ENCODE results near the gene TSPO. TPM values are rescaled to one million over a fixed set of nuclear protein-coding genes. Genes with fewer than 3 reads are reported as not detected.

Gene TSPO
- total and polyA plus RNA-seq, 9 of the 15 experiments (the other 6 are each of a cell fraction or from before 2014, with no cell fraction given): 4.9 to 126 (median 25.3) TPM

DNA sequence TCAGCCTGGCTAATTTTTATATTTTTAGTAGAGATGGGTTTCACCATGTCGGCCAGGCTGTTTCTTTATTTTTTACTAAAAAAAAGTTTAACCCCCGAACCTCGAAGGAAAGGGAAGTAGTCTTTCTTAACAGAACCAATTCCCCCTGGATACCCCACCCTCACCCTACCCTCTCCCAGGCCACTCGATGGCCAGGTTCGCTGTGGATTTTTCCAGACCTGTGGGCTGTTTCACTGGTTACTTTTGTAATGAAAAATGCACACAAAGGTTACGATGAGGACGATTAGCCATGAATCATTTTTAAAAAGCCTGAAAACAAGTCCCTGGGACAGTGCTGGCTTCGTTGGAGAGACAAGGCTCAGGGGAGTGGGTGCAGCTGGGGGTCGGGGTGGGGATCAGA, 2.5 kb downstream of the TSPO start:
- no peak for DNase-seq (ENCODE audit: extremely low read depth in 1 of 4, low spot score in 3 of 4)
- ChIA-PET POLR2A (interaction anchor here (0.7 kb wide), 1 partner anchor 412 kb away, joined by 3 read pairs; no protein-coding TSS in a partner anchor), CTCF (ENCODE audit: low intra/inter-chr PET ratio) (no interaction called here)
- no peak for TF ChIP-seq PRPF4 (IDR thresholded peaks at IDR 0.05; ENCODE audit: insufficient read depth, low read depth, low read length, poor library complexity, severe bottlenecking)
- no peak for TF ChIP-seq NR3C1 (CRISPR knock-in tag; IDR thresholded peaks at IDR 0.05)
- Histone ChIP-seq H4K20me1 (replicated peaks; ENCODE audit: control insufficient read depth, insufficient read depth, low read length) (0 out of 2 replicates have a peak, but pooled peaks cover 3% of the 10 kb centered on the region), H3K36me3 (ENCODE audit: control insufficient read depth, insufficient read depth, low read length) (no peaks in the 10 kb centered on the region), H3K79me2 (ENCODE audit: control insufficient read depth, insufficient read depth, low read length) (peaks cover 31% of the 10 kb centered on the region), H3K9me1 (ENCODE audit: control insufficient read depth, insufficient read depth, low read length) (no peaks in the 10 kb centered on the region), H3K9ac (ENCODE audit: insufficient read depth in 1 of 2, low read depth in 2 of 2, low read length in 2 of 2) (no peak overlapping the region), H3K9me3 (replicated peaks; ENCODE audit: control insufficient read depth, insufficient read depth, low read depth, low read length) (no peaks in the 10 kb centered on the region), H3K4me1 (replicated peaks in 1 of 2; ENCODE audit: control insufficient read depth in 2 of 2, insufficient read depth in 2 of 2, low read length in 2 of 2) (peaks cover 0 to 44% of the 10 kb centered on the region in 2 experiments; a peak in 3 of 5 replicates), H3K27ac (ENCODE audit: extremely low read depth, low read depth, low read length) (no peak overlapping the region), H2AFZ (ENCODE audit: low read depth, low read length) (no peak overlapping the region), H3K4me2 (ENCODE audit: insufficient read depth, low read length) (no peak overlapping the region), H3K27me3 (ENCODE audit: control insufficient read depth in 2 of 2, insufficient read depth in 2 of 2, low read length in 2 of 2) (no peaks in the 10 kb centered on the region), H3K4me3 (no peak overlapping the region)
- 71% methylated on average over 9 of the region's 9 CpGs for WGBS (ENCODE audit: insufficient coverage, low coverage, missing lambda C conversion rate)
- BruUV-seq (replicated peaks): no TSS peak
- in situ Hi-C loops (cut with MboI): no loop called here
- intact Hi-C loops (cut with micrococcal nuclease): no loop called here
- no peak for FAIRE-seq
- no peak for ATAC-seq

DNA sequence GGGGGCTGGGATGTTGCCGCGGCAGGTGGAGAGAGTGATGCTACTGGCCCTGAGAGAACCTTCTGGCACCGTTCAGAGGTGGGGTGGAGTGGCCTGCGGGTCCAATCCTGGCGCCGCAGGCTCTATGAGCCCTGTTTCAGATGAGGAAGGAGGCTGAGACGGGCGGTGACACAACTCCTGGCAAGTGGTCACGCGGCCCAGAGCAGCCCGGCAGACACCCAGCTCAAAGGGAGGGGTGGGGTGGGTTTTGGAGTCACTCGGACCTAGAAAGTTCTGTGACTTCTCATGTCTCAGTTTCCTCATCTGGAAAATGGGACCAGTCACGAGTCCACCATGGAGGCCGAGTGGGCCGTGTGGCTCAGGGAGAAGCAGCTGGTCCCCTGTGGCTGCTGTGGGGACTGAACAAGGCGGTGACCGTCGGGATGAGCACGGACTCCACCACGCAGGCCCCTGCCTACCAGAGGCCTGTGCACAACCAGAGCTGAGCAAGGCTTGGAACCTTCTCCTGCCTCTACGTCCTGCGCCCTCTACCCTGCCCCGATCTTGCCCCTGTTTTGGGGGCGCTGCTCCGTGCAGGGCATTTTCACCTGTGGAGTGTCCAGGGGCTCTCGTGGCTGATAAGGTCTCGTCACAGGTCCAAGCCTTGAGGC, 3.7 kb downstream of the TSPO start:
- Histone ChIP-seq H4K20me1 (replicated peaks; ENCODE audit: control insufficient read depth, insufficient read depth, low read length) (0 out of 2 replicates have a peak, but pooled peaks cover 3% of the 10 kb centered on the region), H3K9me3 (replicated peaks; ENCODE audit: control insufficient read depth, insufficient read depth, low read depth, low read length) (no peaks in the 10 kb centered on the region), H3K4me2 (ENCODE audit: insufficient read depth, low read length) (no peak overlapping the region), H3K79me2 (ENCODE audit: control insufficient read depth, insufficient read depth, low read length) (peaks cover 31% of the 10 kb centered on the region), H3K9me1 (ENCODE audit: control insufficient read depth, insufficient read depth, low read length) (no peaks in the 10 kb centered on the region), H3K4me1 (replicated peaks in 1 of 2; ENCODE audit: control insufficient read depth in 2 of 2, insufficient read depth in 2 of 2, low read length in 2 of 2) (peaks cover 0 to 54% of the 10 kb centered on the region in 2 experiments; a peak in 3 of 5 replicates), H3K9ac (ENCODE audit: insufficient read depth in 1 of 2, low read depth in 2 of 2, low read length in 2 of 2) (peak overlapping the region in 1 of 2 experiments; percentile 9; a peak in 1 of 4 replicates), H3K4me3 (no peak overlapping the region), H3K36me3 (ENCODE audit: control insufficient read depth, insufficient read depth, low read length) (no peaks in the 10 kb centered on the region), H3K27ac (ENCODE audit: extremely low read depth, low read depth, low read length) (no peak overlapping the region), H3K27me3 (ENCODE audit: control insufficient read depth in 2 of 2, insufficient read depth in 2 of 2, low read length in 2 of 2) (no peaks in the 10 kb centered on the region), H2AFZ (ENCODE audit: low read depth, low read length) (no peak overlapping the region)
- in situ Hi-C loops (cut with MboI): no loop called here
- ATAC-seq: no peak
- DNase-seq (ENCODE audit: extremely low read depth in 1 of 4, low spot score in 3 of 4): no peak
- 86% methylated on average over 10 of the region's 27 CpGs for WGBS (ENCODE audit: insufficient coverage, low coverage, missing lambda C conversion rate)
- ChIA-PET POLR2A (no interaction called here), CTCF (ENCODE audit: low intra/inter-chr PET ratio) (no interaction called here)
- TF ChIP-seq L3MBTL2 (IDR thresholded peaks at IDR 0.05): no peak
- TF ChIP-seq RBM25 (IDR thresholded peaks at IDR 0.05; ENCODE audit: low read depth, low read length, severe bottlenecking): peak; percentile 35
- peak; percentile 33; the same call in 1 of the 2 replicates for TF ChIP-seq BCOR (IDR thresholded peaks at IDR 0.05)
- no peak for FAIRE-seq
- intact Hi-C loops (cut with micrococcal nuclease): no loop called here
- no TSS peak for BruUV-seq (replicated peaks)
